GM12873 (cell line): ENCODE results near the gene TIFAB.

Source experiments
- TF ChIP-seq, protein P1 (sequence below): IDR thresholded peaks from 2 replicates; pipeline ENCODE4 v1.5.1; 2012; ENCODE audit warnings: low read depth, mild to moderate bottlenecking, moderate library complexity, low read length, control low read depth; ENCODE audit not compliant: insufficient read depth; ENCODE audit errors: missing control alignments

Gene TIFAB

DNA sequence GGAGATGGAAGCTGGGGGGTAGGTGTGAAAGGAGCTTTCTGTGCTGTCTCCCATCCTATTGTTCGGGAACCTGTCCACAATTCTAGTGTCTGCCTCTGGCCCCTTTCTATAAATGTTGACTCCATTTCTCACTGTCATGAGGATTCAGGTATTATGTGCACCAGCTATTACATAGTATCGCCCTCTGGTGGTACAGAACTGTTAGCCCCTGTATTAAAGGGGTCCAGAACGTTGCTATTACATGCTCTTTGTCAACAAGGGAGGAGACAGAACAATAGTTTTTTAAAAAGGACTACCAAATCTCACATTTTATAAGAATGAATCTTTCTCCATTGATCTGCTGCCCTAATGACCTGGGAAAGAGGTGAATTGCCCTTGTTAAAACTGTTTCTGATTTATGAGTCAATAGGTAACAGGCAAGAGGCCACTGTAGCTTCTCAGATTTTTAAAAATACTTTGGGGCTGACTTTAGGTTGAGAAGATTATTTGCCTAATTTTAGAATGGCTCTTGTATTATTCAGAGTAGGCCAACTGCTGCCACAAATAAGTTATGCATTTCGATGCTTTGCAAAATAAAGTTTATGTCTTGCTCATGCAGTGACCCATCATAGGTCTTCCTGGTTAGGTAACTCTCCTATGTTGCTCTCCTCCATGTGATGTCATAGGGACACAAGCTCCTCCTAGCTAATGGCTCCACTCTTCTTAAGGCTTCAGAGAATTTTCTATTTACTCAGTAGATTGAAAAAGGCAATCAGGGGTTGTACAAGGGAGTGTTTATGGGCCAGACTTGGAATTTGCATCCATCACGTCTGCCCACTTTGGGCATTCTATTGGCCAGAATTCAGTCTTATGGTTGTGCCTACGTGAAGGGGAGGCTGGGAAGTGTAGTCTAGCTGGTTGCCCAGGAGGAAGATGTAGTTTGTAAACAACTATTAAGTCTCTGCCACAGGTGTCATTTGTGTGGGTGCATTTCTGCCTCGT is 25.8 kb downstream of the TIFAB start:
- TF ChIP-seq, protein P1, sequence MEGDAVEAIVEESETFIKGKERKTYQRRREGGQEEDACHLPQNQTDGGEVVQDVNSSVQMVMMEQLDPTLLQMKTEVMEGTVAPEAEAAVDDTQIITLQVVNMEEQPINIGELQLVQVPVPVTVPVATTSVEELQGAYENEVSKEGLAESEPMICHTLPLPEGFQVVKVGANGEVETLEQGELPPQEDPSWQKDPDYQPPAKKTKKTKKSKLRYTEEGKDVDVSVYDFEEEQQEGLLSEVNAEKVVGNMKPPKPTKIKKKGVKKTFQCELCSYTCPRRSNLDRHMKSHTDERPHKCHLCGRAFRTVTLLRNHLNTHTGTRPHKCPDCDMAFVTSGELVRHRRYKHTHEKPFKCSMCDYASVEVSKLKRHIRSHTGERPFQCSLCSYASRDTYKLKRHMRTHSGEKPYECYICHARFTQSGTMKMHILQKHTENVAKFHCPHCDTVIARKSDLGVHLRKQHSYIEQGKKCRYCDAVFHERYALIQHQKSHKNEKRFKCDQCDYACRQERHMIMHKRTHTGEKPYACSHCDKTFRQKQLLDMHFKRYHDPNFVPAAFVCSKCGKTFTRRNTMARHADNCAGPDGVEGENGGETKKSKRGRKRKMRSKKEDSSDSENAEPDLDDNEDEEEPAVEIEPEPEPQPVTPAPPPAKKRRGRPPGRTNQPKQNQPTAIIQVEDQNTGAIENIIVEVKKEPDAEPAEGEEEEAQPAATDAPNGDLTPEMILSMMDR, result peak; percentile 82

DNA sequence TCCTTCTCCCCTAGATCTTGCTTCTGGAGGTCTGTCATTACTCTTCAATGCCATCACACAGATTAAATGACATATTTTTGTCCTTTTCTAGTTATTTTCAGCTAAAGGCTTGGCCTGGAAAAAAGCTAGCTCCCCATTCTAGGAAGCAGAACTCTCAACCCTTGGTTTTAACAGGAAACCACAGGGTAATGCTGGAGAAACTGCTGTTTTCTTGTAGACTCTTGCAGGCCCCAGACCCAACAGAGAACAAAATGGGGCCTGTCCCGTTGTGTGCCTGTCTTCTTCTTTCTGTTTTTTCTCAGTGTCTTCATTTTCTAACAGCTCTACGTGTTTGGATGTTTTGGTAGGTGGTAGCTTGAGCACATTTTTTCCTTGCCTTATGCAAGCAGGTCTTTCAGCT is 26.5 kb downstream of the TIFAB start:
- TF ChIP-seq, protein P1, result no peak

DNA sequence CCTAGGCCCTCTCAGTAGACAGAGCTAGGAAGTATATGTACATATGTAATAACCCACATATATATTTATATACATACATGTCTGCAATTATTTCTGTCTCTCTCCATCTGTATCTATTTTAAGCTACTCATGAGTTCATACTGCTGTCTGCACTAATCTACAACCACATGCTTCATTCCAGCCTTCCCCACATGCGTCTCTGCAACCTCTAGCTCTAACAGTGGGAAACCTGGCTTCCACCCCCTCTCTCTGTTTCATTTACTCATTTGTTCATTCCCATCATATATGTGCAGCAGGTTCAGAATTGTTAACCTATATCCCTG is 28.3 kb downstream of the TIFAB start:
- TF ChIP-seq, protein P1, result no peak

DNA sequence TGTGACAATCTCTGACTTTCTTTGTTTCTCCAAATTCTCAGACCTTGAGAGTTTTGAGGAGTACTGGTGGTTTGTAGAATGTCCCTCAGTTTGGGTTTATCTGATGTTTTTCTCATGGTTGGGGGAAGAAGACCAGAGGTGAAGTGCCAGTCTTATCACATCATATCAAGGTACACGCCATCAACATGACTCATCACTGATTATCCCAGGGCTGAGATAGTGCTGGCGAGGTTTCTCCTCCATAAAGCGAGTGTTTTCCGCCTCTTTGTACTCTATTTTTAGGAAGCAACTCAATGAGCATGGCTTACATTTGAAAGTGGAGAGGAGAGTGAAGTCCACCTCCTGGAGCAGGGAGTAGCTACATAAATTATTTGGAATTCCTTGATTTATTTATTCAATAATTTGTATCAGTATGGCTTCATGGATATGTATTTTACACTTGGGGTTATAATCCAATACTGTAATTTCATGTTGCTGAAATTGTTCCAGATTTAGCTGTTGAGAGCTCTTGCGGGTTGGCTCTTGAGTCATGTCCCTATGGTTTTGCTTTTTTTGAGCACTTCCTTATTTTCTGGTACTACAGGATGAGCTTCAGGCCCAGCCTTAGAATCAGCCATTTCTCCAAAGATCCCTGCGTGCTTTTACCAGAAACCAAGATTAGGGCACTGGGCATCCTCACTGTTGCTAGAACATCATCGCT is 28.9 kb downstream of the TIFAB start:
- TF ChIP-seq, protein P1, result no peak

DNA sequence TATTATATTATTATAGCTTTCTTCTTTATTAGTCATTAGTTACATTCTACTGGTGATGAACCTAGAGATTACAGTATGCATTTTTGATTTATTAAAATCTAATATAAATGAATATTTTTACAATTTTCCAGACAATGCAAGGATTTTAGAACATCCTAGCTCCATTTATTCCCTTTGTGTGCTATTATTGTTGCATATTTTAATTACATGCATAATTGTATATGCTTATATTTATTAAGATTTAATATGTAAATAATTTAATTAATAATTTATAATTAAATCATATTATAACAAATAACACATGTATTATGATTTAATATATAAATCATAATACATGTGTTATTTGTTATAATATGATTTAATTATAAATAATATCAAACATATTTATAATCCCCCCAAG is 29.7 kb downstream of the TIFAB start:
- TF ChIP-seq, protein P1, result no peak

DNA sequence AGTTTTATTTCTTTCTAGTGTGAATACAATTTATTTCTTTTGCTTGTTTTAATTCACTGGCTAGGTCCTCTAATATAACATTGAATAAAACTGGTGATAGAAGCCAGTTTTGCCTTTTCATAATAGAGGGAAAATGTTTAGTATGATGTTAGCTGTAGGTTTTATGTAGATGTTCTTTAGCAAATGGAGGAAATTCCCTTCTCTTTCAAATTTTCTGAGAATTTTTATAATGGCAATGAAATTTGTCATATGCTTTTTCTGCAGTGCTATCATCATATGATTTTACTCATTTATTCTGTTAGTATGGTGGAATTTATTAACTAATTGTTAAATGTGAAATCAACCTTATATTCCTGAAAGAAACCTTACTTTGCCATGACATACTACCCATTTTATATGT is 35.1 kb downstream of the TIFAB start:
- TF ChIP-seq, protein P1, result no peak

DNA sequence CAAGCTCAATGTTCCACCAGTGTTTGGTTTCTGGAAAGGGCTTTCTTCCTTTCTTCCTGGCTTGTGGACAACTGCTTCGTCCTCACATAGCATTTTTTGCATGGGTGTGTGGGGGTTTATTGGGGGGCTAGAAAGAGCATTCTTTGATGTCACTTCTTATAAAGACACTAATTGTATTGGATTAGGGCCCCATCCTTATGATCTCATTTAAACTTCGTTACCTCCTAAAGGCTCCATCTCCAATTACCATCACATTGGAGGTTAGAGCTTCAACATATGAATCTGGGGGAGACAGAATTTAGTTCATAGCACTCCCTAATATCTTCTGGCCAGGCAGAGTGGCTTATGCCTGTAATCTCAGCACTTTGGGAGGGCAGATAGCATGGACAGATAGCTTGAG is 47.1 kb downstream of the TIFAB start:
- TF ChIP-seq, protein P1, result no peak
